NCI-H1436 (cell line): ENCODE data around the gene LIN28A.

ENCODE experiments used
- DNase-seq: peaks from one replicate; lab custom pipeline; 2025; lab: John Stamatoyannopoulos, UW

The LIN28A gene

DNA sequence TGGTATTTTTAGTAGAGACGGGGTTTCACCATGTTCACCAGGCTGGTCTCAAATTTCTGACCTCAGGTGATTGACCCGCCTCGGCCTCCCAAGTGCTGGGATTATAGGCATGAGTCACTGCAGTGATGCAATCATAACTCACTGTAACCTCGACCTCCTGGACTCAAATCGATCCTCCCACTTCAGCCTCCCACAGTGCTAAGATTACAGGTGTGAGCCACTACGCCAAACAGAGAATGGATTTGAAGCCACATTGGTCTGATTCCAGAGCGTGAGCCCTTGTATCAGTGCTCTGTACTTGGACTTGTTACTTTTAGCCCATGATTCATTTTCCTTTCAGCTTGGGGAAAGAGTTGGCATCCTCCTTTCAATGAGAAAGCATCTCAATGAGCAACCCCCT lies 23.2 kb upstream of the LIN28A start:
- no peak for DNase-seq

- no peak for DNase-seq
Observed at GRCh38 chr1:26388791-26389445, 21.7 kb upstream of the LIN28A start.

DNA sequence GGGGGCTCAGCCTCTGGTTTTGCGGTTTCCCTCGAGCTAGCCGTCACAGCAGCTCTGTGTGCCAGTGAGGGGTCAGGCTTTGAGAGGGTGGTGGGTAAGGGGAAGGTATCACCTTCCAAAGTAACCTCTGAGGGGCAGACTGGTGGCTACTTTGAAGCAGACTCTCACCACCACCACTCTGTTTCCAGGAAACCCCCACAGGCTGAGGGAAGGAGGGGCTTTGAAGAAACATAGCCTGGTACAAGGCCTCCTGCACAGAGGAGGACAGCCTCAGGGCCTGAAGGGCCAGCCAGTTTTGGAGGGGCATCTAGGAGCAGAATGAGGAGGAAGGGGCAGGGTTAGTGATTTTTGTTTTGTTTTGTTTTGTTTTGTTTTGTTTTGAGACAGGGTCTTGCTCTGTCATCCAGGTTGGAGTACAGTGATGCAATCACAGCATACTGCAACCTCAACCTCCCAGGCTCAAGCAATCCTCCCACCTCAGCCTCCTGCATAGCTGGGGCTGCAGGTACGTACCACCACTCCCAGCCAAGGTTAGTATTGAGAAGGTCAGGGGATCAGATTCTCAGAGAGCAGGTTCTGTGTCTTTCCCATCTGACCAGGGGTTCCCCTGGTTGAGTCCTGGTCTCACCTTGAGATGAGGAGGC lies 20.9 kb upstream of the LIN28A start:
- no peak for DNase-seq

DNA sequence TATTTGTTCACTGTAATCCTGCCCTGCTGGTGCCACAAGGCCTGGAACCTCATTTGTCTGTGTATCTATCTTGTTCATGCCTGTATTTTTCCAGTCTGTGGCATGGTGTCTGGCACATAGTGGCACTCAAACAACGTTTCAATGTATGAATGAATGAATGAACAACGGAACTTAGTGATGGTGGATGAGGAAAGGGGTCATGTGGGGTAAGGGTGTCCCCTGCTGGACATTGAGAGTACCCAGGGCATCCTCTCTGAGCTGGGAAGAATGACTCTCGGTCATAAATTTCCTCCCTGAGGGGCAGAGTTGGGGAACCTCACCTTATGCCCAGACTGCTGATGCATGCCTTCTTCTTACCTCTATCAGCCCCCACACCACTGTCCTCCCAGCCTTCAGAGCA lies 19.2 kb upstream of the LIN28A start:
- no peak for DNase-seq

DNA sequence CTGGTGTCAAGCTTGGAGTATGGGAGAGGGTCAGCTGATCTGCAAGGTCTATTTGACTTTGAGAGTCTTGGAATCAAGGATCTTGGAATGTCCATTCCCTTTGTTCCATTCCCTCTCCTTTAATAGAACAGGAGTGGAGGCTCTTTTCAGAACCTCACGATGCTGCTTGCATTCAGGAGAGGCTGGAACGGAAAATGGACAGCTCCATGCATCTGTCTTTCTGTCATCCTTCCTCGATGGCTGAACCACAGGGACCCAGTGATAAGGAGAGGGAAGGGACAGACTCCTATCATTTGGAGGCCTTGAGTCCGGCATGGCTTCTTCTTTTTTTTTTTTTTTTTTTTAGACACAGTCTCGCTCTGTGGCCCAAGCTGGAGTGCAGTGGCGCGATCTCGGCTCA lies 14.9 kb upstream of the LIN28A start:
- no peak for DNase-seq

DNA sequence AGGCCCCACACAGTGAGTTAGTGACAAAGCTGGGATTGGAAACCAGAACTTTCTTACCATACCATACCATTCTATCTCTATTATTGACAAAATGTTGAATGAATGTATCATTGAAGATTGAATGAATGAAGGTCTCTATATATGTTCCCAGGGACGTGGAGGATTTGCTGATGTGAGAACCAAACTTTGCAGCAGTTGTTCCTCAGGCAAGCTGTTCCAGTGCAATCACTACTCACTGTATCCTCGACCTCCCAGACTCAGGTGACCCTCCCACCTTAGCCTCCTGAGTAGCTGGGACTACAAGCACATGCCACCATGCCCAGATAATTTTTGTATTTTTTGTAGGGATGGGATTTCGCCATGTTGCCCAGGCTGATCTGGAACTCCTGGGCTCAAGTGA lies 11.6 kb upstream of the LIN28A start:
- no peak for DNase-seq

DNA sequence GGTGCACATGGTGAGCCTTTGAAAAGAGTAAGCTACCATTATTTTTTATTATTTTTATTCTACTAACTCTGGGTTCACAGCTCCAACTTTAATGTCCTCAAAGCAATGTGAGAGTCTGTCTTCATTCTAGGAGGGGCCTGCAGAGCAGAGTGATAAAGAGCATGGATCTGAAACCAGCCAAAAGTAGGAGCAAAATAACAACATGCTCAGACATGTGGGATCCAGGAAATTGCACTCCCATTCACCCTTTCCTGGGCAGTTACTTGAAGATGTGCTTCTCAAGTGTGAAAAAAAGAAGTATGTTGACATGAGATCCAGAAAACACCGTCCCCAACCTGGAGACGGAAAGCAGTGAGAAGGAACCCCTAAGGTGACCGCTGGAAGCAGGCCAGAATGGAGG lies 8.7 kb upstream of the LIN28A start:
- no peak for DNase-seq

GRCh38 chr1:26403656-26404055 lies 7.0 kb upstream of the LIN28A start:
- DNase-seq, result no peak

GRCh38 chr1:26404641-26405040 lies 6.0 kb upstream of the LIN28A start:
- no peak for DNase-seq

GRCh38 chr1:26405281-26405915 lies 5.2 kb upstream of the LIN28A start:
- no peak for DNase-seq

GRCh38 chr1:26408604-26409003 lies 2.0 kb upstream of the LIN28A start:
- no peak for DNase-seq

- DNase-seq, result no peak
Observed at GRCh38 chr1:26409191-26409807, 1.3 kb upstream of the LIN28A start.

GRCh38 chr1:26411624-26412074 lies 1.0 kb downstream of the LIN28A start:
- no peak for DNase-seq

DNA sequence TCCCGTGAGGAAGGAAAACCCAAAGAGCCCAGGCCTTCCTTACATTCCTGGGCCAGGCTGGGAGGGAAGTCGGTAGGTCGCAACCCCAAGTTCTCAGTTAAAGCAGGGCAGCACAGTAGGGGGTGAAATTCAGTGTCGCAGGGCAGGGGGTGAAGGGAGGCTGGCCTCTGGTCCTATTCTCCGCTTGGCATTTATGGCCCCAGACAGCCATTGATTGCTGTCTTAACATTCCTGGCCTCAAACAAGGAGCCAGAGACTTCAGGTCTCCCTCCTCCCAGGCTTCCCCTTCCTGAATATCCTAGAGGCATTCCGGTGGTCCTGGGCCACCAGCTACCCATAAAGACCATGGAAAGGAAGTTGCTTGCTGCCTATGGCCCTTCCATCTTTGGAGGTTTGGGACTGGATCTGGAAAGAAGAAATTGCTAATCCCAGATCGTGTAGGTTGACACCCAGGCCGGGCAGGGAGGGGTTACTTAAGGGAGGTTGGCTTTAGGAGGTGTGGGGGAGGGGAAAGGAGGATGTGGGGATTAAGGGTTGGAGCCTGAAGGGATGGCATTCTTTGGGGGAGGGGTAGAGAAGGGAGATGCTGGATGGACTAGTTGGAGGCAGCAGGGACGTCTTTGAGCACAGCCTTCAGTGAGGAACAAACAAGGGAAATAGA lies 1.7 kb downstream of the LIN28A start:
- no peak for DNase-seq

GRCh38 chr1:26413031-26413430 lies 2.4 kb downstream of the LIN28A start:
- DNase-seq, result no peak

GRCh38 chr1:26417111-26417759 lies 6.6 kb downstream of the LIN28A start:
- DNase-seq, result peak; percentile 77

DNA sequence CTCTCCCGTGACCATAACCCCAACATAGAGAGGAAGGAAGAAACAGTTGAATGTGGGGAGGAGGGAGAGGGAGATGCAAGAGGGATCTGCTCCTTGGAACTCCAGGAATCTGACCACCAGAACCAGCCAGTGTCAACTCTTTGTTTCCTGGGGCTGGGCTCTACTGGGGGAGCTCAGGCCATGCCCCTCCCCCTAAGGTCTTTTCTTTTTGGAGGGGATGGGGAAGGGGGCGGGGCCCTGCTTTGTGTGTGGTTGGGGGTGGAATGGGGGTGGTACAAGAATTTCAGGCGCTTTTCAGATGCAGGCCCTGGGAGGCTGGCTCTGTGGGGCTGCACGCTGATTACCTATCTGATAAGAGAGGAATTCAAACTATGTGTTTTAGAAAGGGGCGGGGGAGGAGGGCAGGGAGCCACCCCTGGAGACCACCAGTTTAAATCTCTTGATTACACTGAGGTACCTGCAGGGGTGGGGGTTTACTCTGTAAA lies 8.3 kb downstream of the LIN28A start:
- no peak for DNase-seq

DNA sequence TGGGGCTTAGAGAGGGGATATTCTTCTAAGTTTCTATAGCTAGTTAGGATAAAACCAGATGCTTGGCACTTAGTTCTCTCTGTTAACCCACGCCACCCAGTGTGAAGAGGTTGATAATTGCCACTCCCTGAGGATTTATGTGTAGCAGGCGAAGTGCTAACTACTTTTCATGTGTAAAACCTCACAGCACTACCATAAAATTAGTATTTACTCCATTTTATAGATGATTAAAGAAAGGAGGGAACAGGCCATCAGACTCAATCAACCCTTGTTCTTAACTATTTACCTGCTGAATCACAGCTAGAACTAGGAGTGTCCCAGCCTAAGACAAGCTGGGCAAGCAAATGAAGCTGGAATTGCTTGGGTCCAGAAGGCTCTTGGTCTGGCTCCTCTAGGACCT lies 8.9 kb downstream of the LIN28A start:
- DNase-seq, result peak; percentile 24

DNA sequence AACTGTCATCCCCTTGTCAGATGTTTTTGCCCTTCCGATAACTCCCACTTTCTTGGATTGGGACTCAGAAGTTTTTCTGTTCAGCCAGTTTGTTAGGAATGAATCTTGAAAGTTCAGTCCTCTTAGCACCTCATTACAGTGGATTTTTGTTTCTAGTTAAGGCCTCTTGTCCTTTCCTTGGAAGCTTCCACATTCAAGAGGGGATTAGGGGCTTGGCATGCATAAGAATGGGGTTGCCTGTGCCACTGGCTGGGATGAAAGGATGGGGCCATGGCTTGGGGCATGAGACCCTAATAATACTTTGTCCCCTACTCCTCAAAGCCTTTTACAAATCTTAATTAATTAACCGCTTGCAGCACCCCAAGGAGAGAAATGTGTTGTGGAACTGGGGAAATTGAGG lies 19.1 kb downstream of the LIN28A start:
- DNase-seq, result no peak

DNA sequence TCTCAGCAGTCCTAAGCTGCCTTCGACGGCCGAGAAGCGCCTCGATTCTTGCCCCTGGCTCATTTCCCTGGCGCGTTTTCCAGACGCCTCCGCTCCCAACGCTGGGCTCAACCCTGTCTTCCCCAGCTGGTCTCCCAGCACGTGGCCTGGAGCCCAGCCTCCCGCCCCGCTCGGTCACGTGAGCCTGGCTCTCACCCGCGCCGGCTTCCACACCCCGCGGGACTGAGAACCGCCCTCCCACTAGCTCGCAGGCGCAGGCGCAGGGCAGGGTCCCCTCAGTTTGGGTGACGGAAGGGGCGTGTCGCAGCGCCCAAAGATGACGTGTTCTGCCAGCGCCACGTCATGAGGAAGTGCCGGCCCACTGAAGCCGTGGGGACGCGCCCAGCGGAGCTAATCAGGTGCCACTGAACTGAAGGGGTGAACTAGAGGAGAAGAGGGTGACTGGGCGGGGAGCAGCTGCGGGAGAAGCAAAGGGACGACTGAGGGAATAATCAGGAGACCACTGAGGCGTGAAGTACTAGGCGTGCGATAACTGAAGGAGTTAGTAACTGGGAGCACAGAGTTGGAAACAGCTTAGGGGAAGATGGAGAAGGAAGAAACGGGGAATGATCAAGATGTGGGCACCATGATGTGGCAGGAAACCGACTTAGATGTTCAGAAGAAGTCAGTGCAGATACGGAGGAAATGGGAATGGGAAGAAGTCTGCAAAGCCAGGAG lies 21.5 kb downstream of the LIN28A start, which contains the start of gene DHDDS:
DHDDS (plus strand) TSS at position 343 of the 717 bp plus-strand sequence. CDS start 625 bp downstream, outside the sequence.
- peak; percentile 98 for DNase-seq

DNA sequence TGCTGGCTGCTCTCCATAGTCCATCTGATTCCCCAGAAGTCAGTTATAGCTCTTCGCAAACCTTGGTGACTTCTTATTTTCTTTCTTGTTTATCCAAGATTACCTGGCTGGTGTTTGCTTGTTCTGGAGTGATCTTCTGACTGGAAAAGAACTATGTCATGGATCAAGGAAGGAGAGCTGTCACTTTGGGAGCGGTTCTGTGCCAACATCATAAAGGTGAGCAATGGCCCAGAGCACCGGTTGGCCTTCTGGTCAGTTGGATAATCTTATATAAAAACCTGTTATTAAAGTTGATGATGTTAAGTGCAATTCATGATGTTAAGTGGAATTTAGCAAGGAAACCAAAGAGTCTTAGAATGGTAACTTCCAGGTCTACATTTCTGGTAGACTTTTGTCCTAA lies 22.2 kb downstream of the LIN28A start:
- no peak for DNase-seq
